H1 (cell line): ENCODE measurements around the gene WSCD2. TPM values are rescaled to one million over a fixed set of nuclear protein-coding genes. Genes with fewer than 3 reads are reported as not detected.

Source experiments
- ASH2L ChIP-seq: fragments of 200-600, 300-600 bp; sonication (generic); IDR thresholded peaks from one replicate; pipeline ENCODE4 v1.7.1; 2017; ENCODE audit warnings: low read length
- CEBPB ChIP-seq: IDR thresholded peaks from 2 replicates; pipeline ENCODE4 v1.6.1; 2012; ENCODE audit warnings: low read depth, low read length
- CREB1 ChIP-seq: IDR thresholded peaks from 2 replicates; pipeline ENCODE4 v1.6.1; 2012; ENCODE audit warnings: inconsistent platforms
- CTBP2 ChIP-seq: IDR thresholded peaks from 2 replicates; pipeline ENCODE4 v1.7.0; 2011; ENCODE audit warnings: borderline replicate concordance, mild to moderate bottlenecking, moderate library complexity, mixed read lengths, low read length; ENCODE audit not compliant: insufficient read depth, insufficient read length
- GABPA ChIP-seq: IDR thresholded peaks from 2 replicates; pipeline ENCODE4 v1.6.1; 2011; ENCODE audit warnings: mild to moderate bottlenecking, low read length, moderate library complexity, borderline replicate concordance; ENCODE audit not compliant: insufficient read depth
- JUN ChIP-seq: IDR thresholded peaks from 2 replicates; pipeline ENCODE4 v1.6.1; 2011; ENCODE audit warnings: low read depth, mild to moderate bottlenecking, improper control_type of control experiment, low read length
- NANOG ChIP-seq: IDR thresholded peaks from 2 replicates; pipeline ENCODE4 v1.6.1; 2011; ENCODE audit warnings: low read length, low read depth, mild to moderate bottlenecking, inconsistent platforms; ENCODE audit not compliant: insufficient read depth, poor library complexity, severe bottlenecking
- RNF2 ChIP-seq: fragments of 200-900, 300-1000 bp; sonication (generic); IDR thresholded peaks from 2 replicates; pipeline ENCODE4 v1.7.1; 2016; ENCODE audit warnings: borderline replicate concordance, low read depth, mild to moderate bottlenecking, antibody characterized with exemption, low read length; ENCODE audit not compliant: poor library complexity, severe bottlenecking; ENCODE audit errors: missing control alignments
- SP2 ChIP-seq: IDR thresholded peaks from 2 replicates; pipeline ENCODE4 v1.6.1; 2012; ENCODE audit warnings: mild to moderate bottlenecking, low read length, inconsistent platforms
- SP4 ChIP-seq: IDR thresholded peaks from 2 replicates; pipeline ENCODE4 v1.6.1; 2012; ENCODE audit warnings: low read length, inconsistent platforms
- polyA plus RNA-seq, 7 experiments: library from polyadenylated mRNA; depleted of rRNA in 3 of 7; stranded (reverse) in 5 of 7; unstranded in 2 of 7; fragments of >200 nt in 5 of 7; fragments of 200-250 nt in 2 of 7; gene quantifications; 1 replicate in 5 of 7; 2 replicates in 1 of 7; 4 replicates in 1 of 7; pipeline versions ENCODE4 v1.2.1 to v1.2.3, GENCODE V29; 2011 to 2013; ENCODE audit warnings: missing spikeins in 2 of 7, mixed read lengths in 2 of 7
- total RNA-seq: library from RNA; stranded (reverse); fragmentation: NEBNext Ultra II Directional; extraction: Animal tissue kit (Norgen Biotek cat#: 25700); gene quantifications from 2 replicates; pipeline ENCODE4 v1.2.1, GENCODE V29; 2021
- TF ChIP-seq, protein P1 (sequence below): fragments of 300-600 bp; sonication (generic); IDR thresholded peaks from 2 replicates; pipeline ENCODE4 v1.7.1; 2012; ENCODE audit warnings: low read length, moderate library complexity, mild to moderate bottlenecking, inconsistent platforms; ENCODE audit not compliant: insufficient replicate concordance

Gene WSCD2
- total and polyA plus RNA-seq, 2 of the 8 experiments (the other 6 are each of a cell fraction or from before 2014, with no cell fraction given), result 1.3 to 2.2 TPM

DNA sequence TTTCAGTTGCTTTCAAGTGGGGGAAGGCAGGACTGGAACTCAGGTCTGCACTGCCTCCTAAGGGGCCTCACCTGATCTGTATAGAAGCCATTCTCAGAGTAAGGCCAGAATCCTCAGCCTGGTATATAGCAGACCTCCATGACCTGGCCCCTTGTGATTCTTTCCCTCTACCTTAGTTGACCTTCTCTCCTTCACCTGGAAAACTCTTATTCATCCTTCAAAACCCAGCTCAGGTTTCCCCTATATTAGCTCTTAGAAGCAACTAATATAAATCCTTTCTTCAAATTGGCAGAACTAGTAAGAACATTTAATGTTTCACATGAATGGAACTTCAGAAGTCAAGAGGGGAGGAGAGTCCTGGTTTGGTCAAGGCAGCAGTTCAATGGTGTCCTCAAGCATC, 26.0 kb upstream of the WSCD2 start (continued):
- TF ChIP-seq, protein P1, sequence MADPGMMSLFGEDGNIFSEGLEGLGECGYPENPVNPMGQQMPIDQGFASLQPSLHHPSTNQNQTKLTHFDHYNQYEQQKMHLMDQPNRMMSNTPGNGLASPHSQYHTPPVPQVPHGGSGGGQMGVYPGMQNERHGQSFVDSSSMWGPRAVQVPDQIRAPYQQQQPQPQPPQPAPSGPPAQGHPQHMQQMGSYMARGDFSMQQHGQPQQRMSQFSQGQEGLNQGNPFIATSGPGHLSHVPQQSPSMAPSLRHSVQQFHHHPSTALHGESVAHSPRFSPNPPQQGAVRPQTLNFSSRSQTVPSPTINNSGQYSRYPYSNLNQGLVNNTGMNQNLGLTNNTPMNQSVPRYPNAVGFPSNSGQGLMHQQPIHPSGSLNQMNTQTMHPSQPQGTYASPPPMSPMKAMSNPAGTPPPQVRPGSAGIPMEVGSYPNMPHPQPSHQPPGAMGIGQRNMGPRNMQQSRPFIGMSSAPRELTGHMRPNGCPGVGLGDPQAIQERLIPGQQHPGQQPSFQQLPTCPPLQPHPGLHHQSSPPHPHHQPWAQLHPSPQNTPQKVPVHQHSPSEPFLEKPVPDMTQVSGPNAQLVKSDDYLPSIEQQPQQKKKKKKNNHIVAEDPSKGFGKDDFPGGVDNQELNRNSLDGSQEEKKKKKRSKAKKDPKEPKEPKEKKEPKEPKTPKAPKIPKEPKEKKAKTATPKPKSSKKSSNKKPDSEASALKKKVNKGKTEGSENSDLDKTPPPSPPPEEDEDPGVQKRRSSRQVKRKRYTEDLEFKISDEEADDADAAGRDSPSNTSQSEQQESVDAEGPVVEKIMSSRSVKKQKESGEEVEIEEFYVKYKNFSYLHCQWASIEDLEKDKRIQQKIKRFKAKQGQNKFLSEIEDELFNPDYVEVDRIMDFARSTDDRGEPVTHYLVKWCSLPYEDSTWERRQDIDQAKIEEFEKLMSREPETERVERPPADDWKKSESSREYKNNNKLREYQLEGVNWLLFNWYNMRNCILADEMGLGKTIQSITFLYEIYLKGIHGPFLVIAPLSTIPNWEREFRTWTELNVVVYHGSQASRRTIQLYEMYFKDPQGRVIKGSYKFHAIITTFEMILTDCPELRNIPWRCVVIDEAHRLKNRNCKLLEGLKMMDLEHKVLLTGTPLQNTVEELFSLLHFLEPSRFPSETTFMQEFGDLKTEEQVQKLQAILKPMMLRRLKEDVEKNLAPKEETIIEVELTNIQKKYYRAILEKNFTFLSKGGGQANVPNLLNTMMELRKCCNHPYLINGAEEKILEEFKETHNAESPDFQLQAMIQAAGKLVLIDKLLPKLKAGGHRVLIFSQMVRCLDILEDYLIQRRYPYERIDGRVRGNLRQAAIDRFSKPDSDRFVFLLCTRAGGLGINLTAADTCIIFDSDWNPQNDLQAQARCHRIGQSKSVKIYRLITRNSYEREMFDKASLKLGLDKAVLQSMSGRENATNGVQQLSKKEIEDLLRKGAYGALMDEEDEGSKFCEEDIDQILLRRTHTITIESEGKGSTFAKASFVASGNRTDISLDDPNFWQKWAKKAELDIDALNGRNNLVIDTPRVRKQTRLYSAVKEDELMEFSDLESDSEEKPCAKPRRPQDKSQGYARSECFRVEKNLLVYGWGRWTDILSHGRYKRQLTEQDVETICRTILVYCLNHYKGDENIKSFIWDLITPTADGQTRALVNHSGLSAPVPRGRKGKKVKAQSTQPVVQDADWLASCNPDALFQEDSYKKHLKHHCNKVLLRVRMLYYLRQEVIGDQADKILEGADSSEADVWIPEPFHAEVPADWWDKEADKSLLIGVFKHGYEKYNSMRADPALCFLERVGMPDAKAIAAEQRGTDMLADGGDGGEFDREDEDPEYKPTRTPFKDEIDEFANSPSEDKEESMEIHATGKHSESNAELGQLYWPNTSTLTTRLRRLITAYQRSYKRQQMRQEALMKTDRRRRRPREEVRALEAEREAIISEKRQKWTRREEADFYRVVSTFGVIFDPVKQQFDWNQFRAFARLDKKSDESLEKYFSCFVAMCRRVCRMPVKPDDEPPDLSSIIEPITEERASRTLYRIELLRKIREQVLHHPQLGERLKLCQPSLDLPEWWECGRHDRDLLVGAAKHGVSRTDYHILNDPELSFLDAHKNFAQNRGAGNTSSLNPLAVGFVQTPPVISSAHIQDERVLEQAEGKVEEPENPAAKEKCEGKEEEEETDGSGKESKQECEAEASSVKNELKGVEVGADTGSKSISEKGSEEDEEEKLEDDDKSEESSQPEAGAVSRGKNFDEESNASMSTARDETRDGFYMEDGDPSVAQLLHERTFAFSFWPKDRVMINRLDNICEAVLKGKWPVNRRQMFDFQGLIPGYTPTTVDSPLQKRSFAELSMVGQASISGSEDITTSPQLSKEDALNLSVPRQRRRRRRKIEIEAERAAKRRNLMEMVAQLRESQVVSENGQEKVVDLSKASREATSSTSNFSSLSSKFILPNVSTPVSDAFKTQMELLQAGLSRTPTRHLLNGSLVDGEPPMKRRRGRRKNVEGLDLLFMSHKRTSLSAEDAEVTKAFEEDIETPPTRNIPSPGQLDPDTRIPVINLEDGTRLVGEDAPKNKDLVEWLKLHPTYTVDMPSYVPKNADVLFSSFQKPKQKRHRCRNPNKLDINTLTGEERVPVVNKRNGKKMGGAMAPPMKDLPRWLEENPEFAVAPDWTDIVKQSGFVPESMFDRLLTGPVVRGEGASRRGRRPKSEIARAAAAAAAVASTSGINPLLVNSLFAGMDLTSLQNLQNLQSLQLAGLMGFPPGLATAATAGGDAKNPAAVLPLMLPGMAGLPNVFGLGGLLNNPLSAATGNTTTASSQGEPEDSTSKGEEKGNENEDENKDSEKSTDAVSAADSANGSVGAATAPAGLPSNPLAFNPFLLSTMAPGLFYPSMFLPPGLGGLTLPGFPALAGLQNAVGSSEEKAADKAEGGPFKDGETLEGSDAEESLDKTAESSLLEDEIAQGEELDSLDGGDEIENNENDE, result no peak
- TF ChIP-seq CREB1 (no peak), GABPA (no peak), CTBP2 (no peak), SP2 (no peak), SP4 (no peak), ASH2L (no peak), RNF2 (no peak), JUN (no peak), NANOG (no peak), CEBPB (no peak)
